GM12873 (cell line): ENCODE measurements around the gene NAGPA.

Experiments
- CTCF ChIP-seq: IDR thresholded peaks from 2 replicates; pipeline ENCODE4 v1.5.1; 2012; ENCODE audit warnings: low read depth, mild to moderate bottlenecking, moderate library complexity, low read length, control low read depth; ENCODE audit not compliant: insufficient read depth; ENCODE audit errors: missing control alignments

The NAGPA gene

GRCh38 chr16:5071681-5072333 is 38.1 kb upstream of the NAGPA start, which contains the start of gene ALG1:
Gene ALG1 (plus strand): TSS chr16:5071843. CDS start chr16:5071850, 7 bp downstream.
- no peak for TF ChIP-seq CTCF

GRCh38 chr16:5071341-5071680 is 37.6 kb upstream of the NAGPA start:
- TF ChIP-seq CTCF: no peak

GRCh38 chr16:5070431-5071186 is 36.9 kb upstream of the NAGPA start:
- no peak for TF ChIP-seq CTCF

GRCh38 chr16:5069854-5070253 is 36.1 kb upstream of the NAGPA start:
- TF ChIP-seq CTCF: no peak

- no peak for TF ChIP-seq CTCF
Measured at GRCh38 chr16:5069048-5069447, 35.3 kb upstream of the NAGPA start.

- no peak for TF ChIP-seq CTCF
Measured at GRCh38 chr16:5066511-5066910, 32.8 kb upstream of the NAGPA start.

GRCh38 chr16:5065813-5066212 is 32.1 kb upstream of the NAGPA start, which contains the start of gene C16orf89:
Gene C16orf89 (minus strand): TSS chr16:5065956. CDS start chr16:5065908, 48 bp downstream.
- TF ChIP-seq CTCF: no peak
